ENCODE measurements around the gene SH2D5. TPM values are rescaled to one million over a fixed set of nuclear protein-coding genes. Genes with fewer than 3 reads are reported as not detected.
A peak's percentile ranks its signal among the peaks of the same experiment; 100 is the strongest.
"Not testable (repeated sequence)": the region's sequence is repeated elsewhere in the genome, so short reads cannot be mapped to it uniquely, and the experiment has no call there.

Gene SH2D5
- total RNA-seq, 1 donor from 2014 or later: 0.75 TPM

DNA sequence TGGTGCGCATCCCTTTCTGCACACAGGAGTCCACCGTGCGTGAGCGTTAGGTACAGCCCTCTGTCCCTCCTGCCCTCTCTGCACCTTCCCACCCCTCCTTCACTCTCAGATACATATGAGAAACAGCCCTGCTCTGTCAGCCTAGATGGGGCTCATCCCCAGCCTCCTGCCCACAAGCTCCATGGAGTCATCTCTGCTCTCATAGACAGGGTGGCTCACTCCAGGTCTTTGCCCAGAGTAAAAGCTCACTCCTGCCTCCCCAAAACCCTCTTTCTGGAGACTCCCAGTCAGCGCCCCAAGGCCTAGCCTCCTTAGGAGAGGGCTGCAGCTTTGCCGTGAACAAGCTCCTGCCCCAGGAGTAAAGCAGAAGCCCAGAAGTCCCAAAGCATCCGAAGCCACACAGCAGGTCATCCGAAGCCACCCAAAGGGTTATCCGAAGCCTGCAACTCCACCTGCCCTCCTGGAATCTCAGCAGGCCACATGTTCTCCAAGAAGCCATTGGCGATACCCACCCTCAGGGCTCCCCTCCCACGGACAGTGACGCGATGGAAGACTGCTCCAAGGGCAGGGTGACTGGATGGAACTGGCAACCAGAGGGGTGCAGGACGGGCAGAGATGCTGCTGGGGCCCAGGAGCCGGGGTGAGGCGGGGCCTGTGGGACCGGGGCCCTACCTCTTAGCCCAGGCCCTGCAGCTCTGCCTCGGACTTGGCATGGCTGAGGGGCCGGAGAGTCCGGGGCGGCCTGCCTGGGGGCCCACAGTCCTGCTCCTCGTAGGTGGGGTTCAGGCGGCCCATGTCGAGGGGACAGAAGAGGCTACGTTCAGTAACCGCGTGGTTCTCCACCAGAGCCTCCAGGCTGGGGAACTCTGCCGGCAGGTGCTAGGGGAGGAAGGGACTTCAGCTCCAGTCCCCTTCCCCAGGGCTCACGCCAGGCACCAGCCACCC lies 11.1 kb downstream of the SH2D5 start:
- TF ChIP-seq, protein P1, sequence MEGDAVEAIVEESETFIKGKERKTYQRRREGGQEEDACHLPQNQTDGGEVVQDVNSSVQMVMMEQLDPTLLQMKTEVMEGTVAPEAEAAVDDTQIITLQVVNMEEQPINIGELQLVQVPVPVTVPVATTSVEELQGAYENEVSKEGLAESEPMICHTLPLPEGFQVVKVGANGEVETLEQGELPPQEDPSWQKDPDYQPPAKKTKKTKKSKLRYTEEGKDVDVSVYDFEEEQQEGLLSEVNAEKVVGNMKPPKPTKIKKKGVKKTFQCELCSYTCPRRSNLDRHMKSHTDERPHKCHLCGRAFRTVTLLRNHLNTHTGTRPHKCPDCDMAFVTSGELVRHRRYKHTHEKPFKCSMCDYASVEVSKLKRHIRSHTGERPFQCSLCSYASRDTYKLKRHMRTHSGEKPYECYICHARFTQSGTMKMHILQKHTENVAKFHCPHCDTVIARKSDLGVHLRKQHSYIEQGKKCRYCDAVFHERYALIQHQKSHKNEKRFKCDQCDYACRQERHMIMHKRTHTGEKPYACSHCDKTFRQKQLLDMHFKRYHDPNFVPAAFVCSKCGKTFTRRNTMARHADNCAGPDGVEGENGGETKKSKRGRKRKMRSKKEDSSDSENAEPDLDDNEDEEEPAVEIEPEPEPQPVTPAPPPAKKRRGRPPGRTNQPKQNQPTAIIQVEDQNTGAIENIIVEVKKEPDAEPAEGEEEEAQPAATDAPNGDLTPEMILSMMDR (IDR thresholded peaks at IDR 0.05): no peak
- Mint-ChIP-seq H3K36me3 (ENCODE audit: low read depth) (no peaks in the 10 kb centered on the region), H3K4me1 (ENCODE audit: low read depth) (peaks cover 6% of the 10 kb centered on the region), H3K9me3 (ENCODE audit: low read depth) (no peaks in the 10 kb centered on the region), H3K4me3 (ENCODE audit: unreplicated experiment) (no peak overlapping the region), H3K27ac (ENCODE audit: unreplicated experiment) (no peak overlapping the region), H3K27me3 (ENCODE audit: low read depth) (peaks cover under 1% of the 10 kb centered on the region)
- DNase-seq (ENCODE audit: low spot score): peak; percentile 84

DNA sequence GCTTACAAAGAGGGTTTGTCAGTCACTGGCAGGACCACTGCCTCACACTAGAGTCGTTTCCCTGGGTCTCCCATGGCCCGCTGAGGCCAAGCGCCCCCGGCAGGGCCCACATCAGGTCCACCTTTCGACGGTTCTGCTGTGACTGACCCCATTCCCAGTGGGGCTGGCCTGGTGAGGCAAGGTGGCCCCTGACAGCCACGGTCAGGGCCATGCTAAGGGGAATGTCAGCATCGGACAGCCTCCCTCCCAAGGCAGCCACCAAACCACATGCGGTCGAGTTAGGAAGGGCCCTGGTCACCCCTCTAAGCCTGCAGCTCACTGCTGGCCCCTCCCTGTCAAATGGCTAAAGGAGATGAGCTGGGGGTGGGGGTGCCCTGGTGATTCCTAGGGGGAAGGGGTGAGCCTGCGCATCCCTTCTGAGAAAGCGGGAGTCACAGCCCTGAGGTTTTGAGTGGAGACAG lies 11.8 kb downstream of the SH2D5 start:
- no peaks in the 10 kb centered on the region for H3K9me3 Mint-ChIP-seq (ENCODE audit: low read depth)
- H3K27me3 Mint-ChIP-seq (ENCODE audit: low read depth): peaks cover 3% of the 10 kb centered on the region
- TF ChIP-seq, protein P1 (IDR thresholded peaks at IDR 0.05): no peak
- DNase-seq (ENCODE audit: low spot score): peak; percentile 71
- H3K36me3 Mint-ChIP-seq (ENCODE audit: low read depth): no peaks in the 10 kb centered on the region
- peaks cover 6% of the 10 kb centered on the region for H3K4me1 Mint-ChIP-seq (ENCODE audit: low read depth)
- no peak overlapping the region for H3K27ac Mint-ChIP-seq (ENCODE audit: unreplicated experiment)
- no peak overlapping the region for H3K4me3 Mint-ChIP-seq (ENCODE audit: unreplicated experiment)

GRCh38 chr1:20719871-20720620 lies 12.5 kb downstream of the SH2D5 start:
- no peak overlapping the region for H3K27ac Mint-ChIP-seq (ENCODE audit: unreplicated experiment)
- H3K4me1 Mint-ChIP-seq (ENCODE audit: low read depth): peaks cover 6% of the 10 kb centered on the region
- H3K36me3 Mint-ChIP-seq (ENCODE audit: low read depth): no peaks in the 10 kb centered on the region
- TF ChIP-seq, protein P1 (IDR thresholded peaks at IDR 0.05): no peak
- peak; percentile 37 for DNase-seq (ENCODE audit: low spot score)
- no peaks in the 10 kb centered on the region for H3K9me3 Mint-ChIP-seq (ENCODE audit: low read depth)
- H3K4me3 Mint-ChIP-seq (ENCODE audit: unreplicated experiment): no peak overlapping the region
- H3K27me3 Mint-ChIP-seq (ENCODE audit: low read depth): peaks cover 3% of the 10 kb centered on the region

DNA sequence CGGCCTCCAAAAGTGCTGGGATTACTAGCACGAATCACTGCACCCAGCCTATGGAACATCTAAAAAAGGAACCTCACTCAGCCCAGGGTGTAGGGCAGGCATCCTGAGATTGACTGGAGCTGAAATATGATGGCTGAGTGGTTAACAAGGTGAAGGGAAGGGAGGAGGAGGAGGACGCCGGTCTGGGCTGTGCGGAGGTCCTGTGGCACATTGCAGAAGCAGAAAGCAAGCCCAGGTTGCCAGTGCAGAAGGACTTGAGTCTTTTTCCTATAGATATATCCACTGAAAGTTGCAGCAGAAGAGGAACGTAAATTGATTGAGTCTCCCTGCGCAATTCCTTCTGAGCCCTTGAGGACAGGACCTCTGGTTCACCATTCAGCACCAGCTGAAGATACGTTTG lies 13.2 kb downstream of the SH2D5 start:
- DNase-seq (ENCODE audit: low spot score): peak; percentile 27
- no peak overlapping the region for H3K27ac Mint-ChIP-seq (ENCODE audit: unreplicated experiment)
- TF ChIP-seq, protein P1 (IDR thresholded peaks at IDR 0.05): no peak
- H3K4me1 Mint-ChIP-seq (ENCODE audit: low read depth): peaks cover 6% of the 10 kb centered on the region
- H3K4me3 Mint-ChIP-seq (ENCODE audit: unreplicated experiment): no peak overlapping the region
- H3K36me3 Mint-ChIP-seq (ENCODE audit: low read depth): no peaks in the 10 kb centered on the region
- H3K9me3 Mint-ChIP-seq (ENCODE audit: low read depth): no peaks in the 10 kb centered on the region
- peaks cover 3% of the 10 kb centered on the region for H3K27me3 Mint-ChIP-seq (ENCODE audit: low read depth)

GRCh38 chr1:20718343-20718882 lies 14.1 kb downstream of the SH2D5 start:
- not testable (repeated sequence) for H3K4me1 Mint-ChIP-seq (ENCODE audit: low read depth); H3K36me3 Mint-ChIP-seq (ENCODE audit: low read depth); H3K9me3 Mint-ChIP-seq (ENCODE audit: low read depth); H3K27me3 Mint-ChIP-seq (ENCODE audit: low read depth); H3K27ac Mint-ChIP-seq (ENCODE audit: unreplicated experiment)
- DNase-seq (ENCODE audit: low spot score): peak; percentile 24
- peak overlapping the region; percentile 68 for H3K4me3 Mint-ChIP-seq (ENCODE audit: unreplicated experiment)

Data from chondrocyte (in vitro differentiated cells).